ENCODE data around the gene MYOG.

- TF ChIP-seq CTCF (IDR thresholded peaks at IDR 0.05) (no peak), EP300 (IDR thresholded peaks at IDR 0.05) (no peak), POLR2A (IDR thresholded peaks at IDR 0.05) (no peak)
Measured at GRCh38 chr1:203055161-203055799, 30.5 kb downstream of the MYOG start.

Measured in suprapubic skin (tissue), 3 donors.